Left kidney (tissue), 2 donors: ENCODE results near the gene SMTNL2. TPM values are rescaled to one million over a fixed set of nuclear protein-coding genes. Genes with fewer than 3 reads are reported as not detected.
"Not testable (repeated sequence)": the region's sequence is repeated elsewhere in the genome, so short reads cannot be mapped to it uniquely, and the experiment has no call there.

Experiments
- DNase-seq: peaks from one replicate; pipeline ENCODE4 v3.0.0-alpha.2; 2013
- polyA plus RNA-seq: library from polyadenylated mRNA; unstranded; fragments of 120-200 nt; gene quantifications from one replicate; pipeline ENCODE4 v1.2.1, GENCODE V29; 2013; ENCODE audit not compliant: insufficient read length

The SMTNL2 gene
- polyA plus RNA-seq, 1 donor = 57.5 TPM

DNA sequence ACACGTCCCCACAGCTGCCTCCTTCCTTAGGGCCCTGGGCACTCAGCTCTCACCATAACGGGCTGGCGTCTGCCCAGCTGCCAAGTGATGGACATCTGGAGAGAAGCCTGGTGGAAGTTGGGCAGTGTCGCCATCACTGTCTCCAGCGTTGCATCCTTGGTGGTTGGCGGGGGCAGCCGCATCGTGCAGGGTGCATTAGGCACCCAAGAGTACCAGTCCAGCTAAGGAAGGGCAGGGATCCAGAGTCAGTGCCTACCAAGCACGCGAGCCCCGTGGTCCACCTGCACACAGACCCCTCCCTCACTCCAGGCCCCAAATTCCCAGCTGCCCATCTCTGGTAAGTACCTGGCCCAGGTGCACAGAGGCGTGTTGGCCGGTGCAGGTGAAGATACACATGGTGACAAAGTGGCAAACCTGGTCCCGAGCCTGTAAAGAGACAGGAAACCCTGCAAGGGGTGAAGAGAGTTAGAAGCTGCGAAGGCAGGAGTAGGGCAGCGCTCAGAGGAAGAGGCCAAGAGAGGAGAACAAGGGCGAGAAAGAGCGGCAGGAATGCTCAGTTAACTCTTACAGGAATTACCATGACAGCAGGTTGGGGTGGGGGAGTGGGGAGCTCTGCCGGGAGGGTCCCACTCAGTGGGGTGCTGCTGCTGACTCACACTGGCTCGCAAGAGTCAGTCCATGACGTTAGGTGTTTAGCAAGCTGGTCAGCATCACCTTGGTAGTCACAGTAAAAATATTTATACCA, 47.7 kb downstream of the SMTNL2 start:
- no peak for DNase-seq

DNA sequence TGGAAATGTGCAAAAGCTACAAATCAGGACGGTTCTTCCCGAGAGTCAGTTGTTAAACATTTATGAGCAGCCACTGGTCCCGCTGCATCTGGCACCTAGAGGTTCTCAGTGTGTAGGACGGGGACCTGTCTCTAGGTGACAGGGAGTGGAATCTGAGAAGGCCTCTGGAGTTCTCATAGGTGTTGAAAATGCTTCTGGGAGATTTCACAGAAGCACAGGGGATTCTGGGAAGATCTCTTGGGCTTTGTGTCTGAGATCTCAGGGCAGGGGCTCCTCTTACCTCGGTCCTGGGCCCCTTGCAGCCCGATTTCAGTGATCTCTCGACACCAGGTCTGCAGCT, 48.2 kb downstream of the SMTNL2 start:
- DNase-seq = no peak

DNA sequence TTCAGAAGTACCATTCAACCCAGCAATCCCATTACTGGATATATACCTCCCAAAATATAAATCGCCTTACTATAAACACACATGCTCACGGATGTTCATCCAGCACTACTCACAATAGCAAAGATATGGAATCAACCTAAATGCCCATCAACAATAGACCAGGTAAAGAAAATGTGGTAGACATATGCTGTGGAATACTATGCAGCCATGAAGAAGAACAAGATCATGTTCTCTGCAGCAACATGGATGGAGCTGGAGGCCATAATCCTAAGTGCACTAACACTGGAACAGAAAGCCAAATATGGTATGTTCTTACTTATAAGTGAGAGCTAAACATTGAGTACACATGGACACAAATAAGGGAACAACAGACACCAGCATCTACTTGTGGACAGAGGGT, 49.3 kb downstream of the SMTNL2 start:
- DNase-seq = no peak

DNA sequence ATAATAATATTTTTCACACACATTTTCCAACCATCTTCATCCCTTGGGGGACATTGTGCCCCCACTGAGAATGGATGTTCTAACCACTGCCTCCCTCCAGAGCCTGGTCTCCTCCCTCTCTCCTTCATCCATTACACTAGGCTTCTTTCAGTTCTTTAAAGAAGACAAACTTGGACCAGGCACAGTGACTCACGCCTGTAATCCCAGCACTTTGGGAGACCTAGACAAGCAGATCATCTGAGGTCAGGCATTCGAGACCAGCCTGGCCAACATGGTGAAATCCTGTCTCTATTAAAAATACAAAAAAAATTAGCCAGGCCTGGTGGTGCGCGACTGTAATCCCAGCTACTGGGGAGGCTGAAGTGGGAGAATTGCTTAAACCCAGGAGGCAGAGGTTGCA, 50.6 kb downstream of the SMTNL2 start:
- no peak for DNase-seq

DNA sequence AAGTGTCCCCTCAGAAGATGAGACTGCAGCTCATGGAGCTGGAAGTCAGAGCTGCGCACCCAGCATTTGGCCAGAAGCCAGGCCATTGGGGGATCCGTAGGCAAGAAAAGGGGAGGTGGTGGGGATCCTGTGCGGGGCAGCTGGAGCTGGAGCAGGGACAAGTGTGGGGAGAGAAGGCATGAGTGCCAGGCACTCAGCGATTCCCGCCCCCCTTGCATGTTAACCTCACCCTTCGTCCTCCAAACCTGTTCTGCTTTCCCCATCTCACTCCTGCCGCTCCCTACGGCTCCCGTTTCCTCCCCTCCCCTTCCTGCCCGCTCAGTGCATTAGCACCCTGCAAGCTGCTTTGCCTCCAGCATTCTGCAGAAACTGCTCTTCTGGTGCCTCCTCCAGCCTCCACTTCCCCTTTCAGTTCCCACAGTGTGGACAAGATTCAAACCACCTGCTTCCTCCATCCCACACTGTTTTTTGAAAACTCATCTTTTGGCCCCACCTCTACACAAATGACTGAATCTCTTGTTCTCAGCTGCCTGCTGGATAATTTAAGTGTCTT, 51.6 kb downstream of the SMTNL2 start:
- DNase-seq = no peak

DNA sequence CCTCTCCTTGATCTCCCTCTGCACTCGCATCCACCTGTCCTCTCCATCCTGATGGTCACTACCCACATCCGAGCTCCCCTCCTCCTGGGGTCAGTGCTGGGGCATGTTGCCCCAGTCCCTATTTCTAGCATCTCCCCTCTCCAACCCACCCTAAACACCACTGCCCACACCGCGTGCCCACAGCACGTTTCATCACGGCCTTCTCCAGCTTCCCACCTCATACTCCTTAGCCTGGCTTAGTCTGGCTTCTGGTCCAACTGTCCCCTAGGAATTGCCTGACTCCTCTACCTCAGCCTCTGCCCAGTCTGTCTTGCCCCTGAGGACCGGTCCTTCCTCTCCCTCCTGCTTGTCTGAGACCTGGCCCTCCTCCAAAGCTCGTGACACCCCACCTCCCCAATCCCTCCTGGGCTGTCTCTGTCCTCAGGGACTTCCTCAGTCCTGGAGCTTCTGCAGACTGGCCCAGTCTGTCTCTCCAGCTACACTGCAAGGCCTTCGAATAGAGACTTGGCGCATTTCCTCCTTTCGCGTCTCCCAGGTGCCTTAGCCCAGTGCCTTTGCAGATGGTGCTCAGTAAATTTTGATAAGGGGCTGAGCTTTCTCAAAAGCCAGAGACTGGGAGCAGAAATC, 52.3 kb downstream of the SMTNL2 start:
- no peak for DNase-seq

DNA sequence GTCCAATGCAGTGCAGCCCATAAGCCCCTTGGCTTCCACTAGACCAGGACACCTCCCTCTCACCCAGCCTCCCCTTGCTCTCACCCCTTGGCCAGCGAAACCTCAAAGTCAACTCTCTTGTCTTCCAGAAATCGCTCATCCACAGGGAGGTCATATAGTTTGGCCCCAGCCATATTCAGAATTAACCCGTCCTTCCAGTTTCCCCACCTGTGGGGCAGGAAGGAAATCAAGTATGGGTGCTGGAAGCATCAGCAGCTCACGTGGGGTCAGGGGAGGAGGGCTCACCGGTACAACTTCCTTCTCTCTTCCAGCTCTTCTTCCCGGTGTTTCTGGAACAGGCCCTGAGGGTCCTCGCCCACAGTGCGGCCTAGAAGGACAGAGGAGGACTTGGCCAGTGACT, 54.4 kb downstream of the SMTNL2 start:
- not testable (repeated sequence) for DNase-seq

DNA sequence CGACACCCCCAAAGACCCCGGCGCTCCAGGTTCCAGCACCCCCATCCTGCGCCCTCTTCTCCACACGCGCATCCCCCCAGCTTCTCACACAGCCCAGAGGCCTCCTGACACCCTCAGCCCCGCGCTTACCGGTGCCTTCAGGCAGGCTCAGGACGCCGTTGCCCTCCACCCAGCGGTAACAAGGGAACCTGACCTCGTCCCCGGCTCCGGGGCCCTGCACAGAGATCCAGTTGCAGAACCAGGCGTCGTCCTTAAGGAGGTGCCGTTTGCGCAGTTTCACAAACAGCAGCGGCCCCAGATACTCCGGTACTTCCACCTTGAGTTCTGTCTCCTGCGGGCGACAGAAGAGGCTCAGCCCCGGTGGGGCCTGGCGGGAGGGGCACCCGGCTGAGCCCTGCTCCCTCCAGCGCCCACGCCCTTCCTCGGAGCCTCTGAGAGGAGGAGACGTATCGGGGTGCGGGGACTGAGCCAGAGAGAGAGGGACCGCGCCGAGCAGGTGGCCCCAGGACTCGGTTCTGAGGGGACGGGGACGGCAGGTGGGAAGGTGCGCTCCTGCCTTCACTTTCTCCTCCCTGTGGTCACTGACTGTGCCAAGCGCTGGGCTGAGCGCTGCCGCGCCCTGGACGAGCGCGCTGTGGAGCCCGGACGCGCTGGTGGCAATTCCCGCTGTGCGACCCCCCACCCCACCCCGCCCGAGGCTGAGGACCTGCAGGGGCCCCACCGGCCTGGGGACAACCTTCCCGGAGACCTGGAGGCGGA, 55.2 kb downstream of the SMTNL2 start:
- DNase-seq = not testable (repeated sequence)

DNA sequence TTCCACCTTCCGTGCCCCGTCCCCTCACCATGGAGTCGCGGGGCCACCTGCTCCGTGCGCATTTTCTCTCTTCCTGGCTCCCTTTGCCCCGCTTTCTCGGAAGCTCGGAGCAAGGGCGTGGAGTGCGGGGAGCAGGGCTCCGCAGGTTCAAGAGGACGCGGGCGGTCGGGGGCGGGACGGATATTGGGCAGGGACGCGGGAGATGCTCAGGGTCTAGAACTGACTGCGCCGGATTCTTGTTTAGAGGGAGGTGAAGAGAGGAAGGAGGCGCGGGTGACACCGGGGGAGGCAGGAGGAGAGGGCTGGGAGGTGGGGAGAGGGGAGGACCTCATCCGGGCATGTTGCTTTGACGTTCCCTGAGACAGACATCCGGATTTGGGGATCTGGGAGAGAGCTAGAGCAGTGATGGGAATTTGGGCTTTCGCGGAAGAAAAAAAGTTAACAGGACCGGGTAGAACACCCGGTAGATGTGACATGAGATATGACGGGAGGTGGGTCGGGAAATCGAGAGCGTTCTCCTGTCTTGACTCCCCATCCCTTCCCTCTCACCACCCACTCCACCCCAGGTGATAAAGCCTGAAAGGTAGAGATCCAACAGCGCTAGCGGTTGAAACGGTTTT, 56.4 kb downstream of the SMTNL2 start:
- DNase-seq = not testable (repeated sequence)

DNA sequence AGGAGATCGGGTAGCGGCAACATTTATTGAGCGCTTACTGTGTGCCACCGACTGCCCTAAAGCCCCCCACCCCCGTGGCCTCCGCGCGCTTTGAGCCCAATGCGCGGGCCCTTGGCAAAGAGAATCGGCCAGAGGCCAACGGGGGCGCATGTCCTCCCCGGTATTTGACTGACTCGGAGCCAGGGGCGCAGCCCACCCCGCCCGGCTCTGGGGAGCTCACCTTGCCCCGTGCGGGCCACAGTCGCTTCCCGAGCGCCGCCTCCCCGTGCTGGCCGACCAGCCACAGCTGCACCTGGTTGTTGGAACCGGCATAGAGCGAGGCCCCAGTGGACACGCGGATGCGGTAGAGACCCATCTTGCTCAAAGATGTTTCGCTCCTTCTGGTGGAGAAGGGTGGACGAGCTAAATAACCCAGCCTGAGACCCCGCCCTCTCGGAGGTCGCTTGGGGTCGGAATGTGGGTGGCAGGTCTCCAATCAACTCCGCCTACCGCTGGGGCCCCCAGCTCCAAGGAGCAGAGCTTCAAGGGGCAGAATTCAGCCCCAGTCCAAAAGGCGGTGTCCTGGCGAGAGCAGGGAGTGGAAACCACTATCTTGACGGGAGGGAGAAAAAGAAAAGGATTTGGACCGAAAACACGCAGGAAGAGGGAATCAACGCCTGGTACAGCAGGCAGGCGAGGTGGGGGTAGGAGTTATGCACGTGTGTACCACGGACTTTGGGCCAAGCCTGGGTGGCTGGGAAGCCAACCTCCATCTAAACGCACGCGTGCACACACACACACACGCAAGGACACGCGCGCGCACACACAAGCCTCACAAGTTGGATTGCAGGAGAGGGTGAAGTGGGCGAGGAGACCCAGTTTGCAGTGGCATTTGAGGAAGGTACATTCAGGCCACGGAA, 57.2 kb downstream of the SMTNL2 start, which contains the start of gene ALOX15:
ALOX15 (minus strand) TSS at position 382 of the 899 bp plus-strand sequence; CDS start at position 355, 27 bp downstream.
- no peak for DNase-seq

DNA sequence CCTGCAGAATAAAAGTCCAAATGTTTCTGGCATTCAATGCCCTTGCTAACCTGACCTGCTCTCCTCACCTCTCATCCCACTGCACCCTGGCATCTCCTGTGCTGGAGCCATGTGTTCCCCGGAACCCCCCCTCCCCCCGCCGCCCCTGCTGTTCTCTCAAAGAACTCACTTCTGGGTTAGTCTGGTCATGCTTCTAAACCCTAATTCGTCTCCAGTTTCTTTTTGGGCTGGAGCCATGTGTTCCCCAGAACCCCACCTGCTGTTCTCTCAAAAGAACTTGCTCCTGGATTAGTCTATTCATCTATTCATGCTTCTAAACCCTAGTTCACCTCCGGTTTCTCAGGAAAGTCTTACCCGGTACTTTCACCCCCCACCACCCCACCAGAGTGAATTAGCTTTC, 58.0 kb downstream of the SMTNL2 start:
- DNase-seq = no peak

DNA sequence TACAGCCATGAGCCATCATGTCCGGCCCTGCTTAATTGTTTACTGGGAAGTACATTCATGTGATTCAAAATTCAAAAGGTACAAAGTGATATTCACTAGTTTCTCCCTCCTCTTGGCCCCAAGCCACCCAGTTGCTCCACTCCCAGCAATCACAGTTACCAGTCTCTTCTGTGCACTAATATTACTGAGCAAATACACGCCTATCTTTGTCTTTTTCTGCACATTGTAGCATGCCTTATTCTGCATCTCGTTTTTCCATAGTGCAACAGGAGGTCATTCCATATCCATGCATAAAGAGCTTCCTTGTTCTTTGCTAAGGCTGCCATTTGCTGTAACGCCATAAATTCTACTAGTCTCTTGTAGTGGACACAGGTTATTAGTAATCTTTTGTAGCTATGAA, 59.3 kb downstream of the SMTNL2 start:
- DNase-seq = no peak

DNA sequence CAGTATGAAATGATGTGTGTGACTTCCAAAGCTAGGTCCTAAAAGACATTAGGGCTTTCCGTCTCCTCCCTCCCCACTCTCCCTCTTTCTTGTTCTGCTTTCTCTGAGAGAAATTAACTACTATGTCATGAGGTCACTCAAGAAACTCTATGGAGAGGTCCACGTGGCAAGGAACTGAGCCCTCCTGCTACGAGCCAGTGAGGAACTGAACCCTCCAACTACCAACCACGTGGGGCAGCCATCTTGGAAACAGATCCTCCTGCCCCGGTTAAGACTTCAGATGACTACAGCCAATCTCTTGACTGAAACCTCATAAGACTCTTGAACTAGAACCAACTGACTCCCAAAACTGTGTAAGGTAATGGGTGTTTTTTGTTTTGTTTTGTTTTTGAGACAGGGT, 61.3 kb downstream of the SMTNL2 start:
- no peak for DNase-seq

DNA sequence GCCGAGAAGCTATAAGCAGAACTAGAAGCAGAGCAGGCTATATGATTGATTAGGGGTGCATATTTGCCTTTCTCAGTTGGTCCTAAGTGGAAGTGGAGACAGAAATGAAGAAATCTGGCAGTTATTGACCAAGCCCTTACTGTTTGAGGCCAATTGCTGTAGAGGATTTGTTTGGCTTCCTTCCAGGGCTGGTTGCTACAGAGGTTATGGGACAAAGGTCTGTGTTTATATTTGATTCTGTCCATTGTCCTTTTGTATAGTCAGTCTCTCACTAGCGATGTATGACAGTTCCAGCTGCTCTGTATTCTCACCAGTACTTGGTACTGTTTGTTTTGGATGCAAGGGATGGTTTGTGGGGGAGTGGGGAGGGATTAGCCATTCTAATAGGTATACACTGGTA, 64.4 kb downstream of the SMTNL2 start:
- no peak for DNase-seq

DNA sequence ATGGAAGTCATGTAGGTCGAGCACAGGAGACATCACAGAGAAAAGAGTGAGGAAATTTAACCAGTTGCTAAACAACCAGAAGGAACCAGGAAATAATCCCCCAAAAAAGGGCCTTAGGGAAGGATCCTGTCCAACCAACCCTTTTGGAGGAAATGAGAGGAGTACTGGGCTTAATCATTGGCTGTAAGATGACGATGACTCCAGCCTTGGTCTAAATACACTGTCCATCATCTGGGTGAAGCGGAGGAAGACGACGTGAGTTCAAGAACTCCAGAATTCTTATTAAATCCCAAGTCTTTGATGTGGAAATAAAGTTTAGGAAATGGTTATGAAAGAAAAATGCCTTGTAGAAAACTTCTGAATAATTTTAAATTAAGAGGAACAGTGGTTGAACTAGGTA, 68.7 kb downstream of the SMTNL2 start:
- DNase-seq = no peak

DNA sequence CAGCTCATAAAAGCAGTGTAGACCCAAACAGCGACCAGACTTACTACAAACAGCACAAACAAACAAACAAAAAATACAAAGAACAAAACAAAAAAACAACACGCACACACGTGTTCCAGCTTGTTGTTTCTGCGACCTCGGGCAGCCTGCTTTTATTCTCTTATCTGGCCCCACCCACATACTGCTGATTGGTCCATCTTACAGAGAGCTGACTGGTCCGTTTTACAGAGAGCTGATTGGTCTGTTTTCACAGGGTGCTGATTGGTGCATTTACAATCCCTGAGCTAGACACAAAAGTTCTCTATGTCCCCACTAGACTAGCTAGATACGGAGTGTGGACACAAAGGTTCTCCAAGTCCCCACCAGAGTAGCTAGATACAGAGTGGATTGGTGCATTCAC, 71.6 kb downstream of the SMTNL2 start:
- DNase-seq = not testable (repeated sequence)

DNA sequence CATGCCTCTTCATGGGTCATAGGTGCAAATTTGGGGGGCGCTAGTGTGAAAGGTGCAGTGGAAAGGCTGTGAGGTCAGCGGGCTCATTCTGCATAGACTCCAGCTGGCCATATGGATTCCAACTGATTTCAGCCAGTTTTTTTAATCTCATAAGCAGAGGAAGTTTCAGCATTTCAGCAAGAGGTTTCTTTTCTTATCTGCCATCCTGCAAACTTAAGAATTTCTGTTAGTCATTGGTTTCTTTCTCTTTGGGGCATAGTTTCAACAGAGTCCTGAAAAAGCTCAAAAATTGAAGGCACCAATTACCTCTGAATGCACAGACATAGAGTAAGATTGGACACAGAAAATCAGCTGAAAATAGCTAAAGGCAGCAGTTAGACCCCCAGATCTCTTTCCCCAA, 73.3 kb downstream of the SMTNL2 start:
- no peak for DNase-seq
